Caco-2 (cell line): ENCODE measurements around the gene TCHP. TPM values are rescaled to one million over a fixed set of nuclear protein-coding genes. Genes with fewer than 3 reads are reported as not detected.

Experiments
- BruUV-seq: library from RNA; stranded (reverse); fragments of 400-500 nt; replicated peaks from 2 replicates; lab custom pipeline; 2021; lab: Mats Ljungman, UMichigan
- CTCF ChIA-PET: fragments of 300-600 bp; sonication (Branson Sonifier 250); formaldehyde crosslinking; loops from one replicate; lab custom pipeline; 2022; ENCODE audit warnings: antibody characterized with exemption; lab: Charles Lee
- POLR2A ChIA-PET: fragments of 300-600 bp; sonication (Branson Sonifier 250); formaldehyde crosslinking; loops from one replicate; lab custom pipeline; 2022; ENCODE audit warnings: antibody characterized with exemption; lab: Charles Lee
- DNase-seq, 2 experiments: peaks; one replicate each; pipeline versions ENCODE4 v3.0.0 to v3.0.0-alpha.2; 2020 to 2022
- H3K27me3 ChIP-seq: replicated peaks from 2 replicates; pipeline ENCODE4 v1.6.0; 2011; ENCODE audit warnings: low read length; ENCODE audit not compliant: control insufficient read depth, insufficient read depth
- H3K36me3 ChIP-seq: 2 replicates; pipeline ENCODE4 v1.5.1; 2011; ENCODE audit warnings: low read length; ENCODE audit not compliant: control insufficient read depth, insufficient read depth
- H3K4me1 ChIP-seq: fragments of 250-450 bp; sonication (Bioruptor Pico); 2 replicates; pipeline ENCODE4 v1.5.1; 2020; ENCODE audit warnings: mild to moderate bottlenecking
- H3K4me3 ChIP-seq: 2 replicates; pipeline ENCODE4 v1.5.1; 2011; ENCODE audit warnings: low read depth, mild to moderate bottlenecking, control low read depth, low read length
- H3K9me3 ChIP-seq: fragments of 250-450 bp; sonication (Bioruptor Pico); 2 replicates; pipeline ENCODE4 v1.5.1; 2020; ENCODE audit warnings: mild to moderate bottlenecking, moderate library complexity
- H3K27ac Mint-ChIP-seq: one replicate; pipeline ENCODE4 v1.8.0; 2022; ENCODE audit warnings: mixed read lengths; ENCODE audit not compliant: unreplicated experiment
- H3K27me3 Mint-ChIP-seq: one replicate; pipeline ENCODE4 v1.8.0; 2022; ENCODE audit warnings: mixed read lengths; ENCODE audit not compliant: insufficient read depth, unreplicated experiment
- H3K36me3 Mint-ChIP-seq: one replicate; pipeline ENCODE4 v1.8.0; 2022; ENCODE audit warnings: mild to moderate bottlenecking, mixed read lengths; ENCODE audit not compliant: insufficient read depth, unreplicated experiment
- H3K4me1 Mint-ChIP-seq: one replicate; pipeline ENCODE4 v1.8.0; 2022; ENCODE audit warnings: low read depth, mixed read lengths; ENCODE audit not compliant: unreplicated experiment
- H3K4me3 Mint-ChIP-seq: one replicate; pipeline ENCODE4 v1.8.0; 2022; ENCODE audit warnings: mild to moderate bottlenecking, moderate library complexity, mixed read lengths; ENCODE audit not compliant: unreplicated experiment
- H3K9me3 Mint-ChIP-seq: one replicate; pipeline ENCODE4 v1.8.0; 2022; ENCODE audit warnings: mixed read lengths; ENCODE audit not compliant: unreplicated experiment
- intact Hi-C: fragments of 100-400 bp; cut with micrococcal nuclease; formaldehyde crosslinking; loops from one replicate; pipeline ENCODE4 v1.10.0; 2022; ENCODE audit not compliant: unreplicated experiment
- total RNA-seq: library from RNA; stranded (reverse); gene quantifications from 2 replicates; pipeline ENCODE4 v1.2.3, GENCODE V29; 2022
- TF ChIP-seq, protein P1 (sequence below), 2 experiments: fragments of 200-600 bp in 1 of 2; IDR thresholded peaks; 1 replicate in 1 of 2; 2 replicates in 1 of 2; pipeline versions ENCODE4 v1.5.1 to v1.8.0; 2011 to 2022; ENCODE audit warnings: antibody characterized with exemption in 1 of 2, control low read depth in 1 of 2, inconsistent platforms in 1 of 2, low read depth in 1 of 2, low read length in 1 of 2, mild to moderate bottlenecking in 1 of 2, moderate library complexity in 1 of 2; ENCODE audit not compliant: insufficient read depth in 1 of 2, severe bottlenecking in 1 of 2, unreplicated experiment in 1 of 2

TCHP gene
- total RNA-seq, 1 experiment from 2014 or later, result 17.7 TPM

DNA sequence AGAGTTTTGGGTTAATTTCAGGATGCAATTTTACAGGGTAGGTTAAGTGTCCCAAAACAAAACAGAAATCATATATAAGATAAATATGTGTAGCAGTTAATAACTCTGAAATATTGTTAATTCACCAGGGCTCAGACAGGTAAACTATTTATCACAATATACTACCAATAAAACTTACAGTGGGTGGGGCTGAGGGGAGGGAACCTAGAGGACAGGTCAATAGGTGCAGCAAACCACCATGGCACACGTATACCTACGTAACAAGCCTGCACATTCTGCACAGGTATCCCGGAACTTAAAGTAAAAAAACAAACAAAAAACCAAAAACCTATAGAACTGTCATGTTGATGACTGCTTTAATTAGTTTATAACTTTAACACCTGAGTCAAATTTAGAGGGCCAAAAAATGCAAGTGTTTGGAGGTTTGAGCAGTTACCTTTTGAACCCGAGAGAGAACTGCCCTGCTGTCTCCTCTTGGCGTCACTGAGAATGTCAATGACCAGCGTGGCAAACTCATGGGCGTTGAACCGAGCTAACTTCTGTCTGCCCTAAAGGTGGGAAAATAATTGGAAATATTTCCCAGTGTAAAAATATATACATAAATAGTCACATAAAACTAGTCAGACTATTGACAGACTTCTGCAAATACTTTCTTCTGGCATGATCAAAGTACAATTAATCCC lies 59.5 kb downstream of the TCHP start:
- H3K36me3 Mint-ChIP-seq, result no peaks in the 10 kb centered on the region
- no peaks in the 10 kb centered on the region for H3K27me3 ChIP-seq
- no peaks in the 10 kb centered on the region for H3K4me1 Mint-ChIP-seq
- H3K4me1 ChIP-seq, result no peaks in the 10 kb centered on the region
- no TSS peak for BruUV-seq
- H3K9me3 Mint-ChIP-seq, result no peaks in the 10 kb centered on the region
- DNase-seq, result no peak
- no peak overlapping the region for H3K4me3 ChIP-seq
- H3K27ac Mint-ChIP-seq, result no peak overlapping the region
- H3K4me3 Mint-ChIP-seq, result no peak overlapping the region
- ChIA-PET POLR2A (no interaction called here), CTCF (no interaction called here)
- peaks cover 2% of the 10 kb centered on the region; the same call in 1 of the 2 replicates for H3K36me3 ChIP-seq
- intact Hi-C loops, result no loop called here
- TF ChIP-seq, protein P1, sequence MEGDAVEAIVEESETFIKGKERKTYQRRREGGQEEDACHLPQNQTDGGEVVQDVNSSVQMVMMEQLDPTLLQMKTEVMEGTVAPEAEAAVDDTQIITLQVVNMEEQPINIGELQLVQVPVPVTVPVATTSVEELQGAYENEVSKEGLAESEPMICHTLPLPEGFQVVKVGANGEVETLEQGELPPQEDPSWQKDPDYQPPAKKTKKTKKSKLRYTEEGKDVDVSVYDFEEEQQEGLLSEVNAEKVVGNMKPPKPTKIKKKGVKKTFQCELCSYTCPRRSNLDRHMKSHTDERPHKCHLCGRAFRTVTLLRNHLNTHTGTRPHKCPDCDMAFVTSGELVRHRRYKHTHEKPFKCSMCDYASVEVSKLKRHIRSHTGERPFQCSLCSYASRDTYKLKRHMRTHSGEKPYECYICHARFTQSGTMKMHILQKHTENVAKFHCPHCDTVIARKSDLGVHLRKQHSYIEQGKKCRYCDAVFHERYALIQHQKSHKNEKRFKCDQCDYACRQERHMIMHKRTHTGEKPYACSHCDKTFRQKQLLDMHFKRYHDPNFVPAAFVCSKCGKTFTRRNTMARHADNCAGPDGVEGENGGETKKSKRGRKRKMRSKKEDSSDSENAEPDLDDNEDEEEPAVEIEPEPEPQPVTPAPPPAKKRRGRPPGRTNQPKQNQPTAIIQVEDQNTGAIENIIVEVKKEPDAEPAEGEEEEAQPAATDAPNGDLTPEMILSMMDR (IDR thresholded peaks at IDR 0.05; ENCODE audit: insufficient read depth in 1 of 2, low read depth in 1 of 2, low read length in 1 of 2, severe bottlenecking in 1 of 2, unreplicated experiment in 1 of 2), result no peak
- H3K9me3 ChIP-seq, result no peaks in the 10 kb centered on the region
- H3K27me3 Mint-ChIP-seq, result no peaks in the 10 kb centered on the region

DNA sequence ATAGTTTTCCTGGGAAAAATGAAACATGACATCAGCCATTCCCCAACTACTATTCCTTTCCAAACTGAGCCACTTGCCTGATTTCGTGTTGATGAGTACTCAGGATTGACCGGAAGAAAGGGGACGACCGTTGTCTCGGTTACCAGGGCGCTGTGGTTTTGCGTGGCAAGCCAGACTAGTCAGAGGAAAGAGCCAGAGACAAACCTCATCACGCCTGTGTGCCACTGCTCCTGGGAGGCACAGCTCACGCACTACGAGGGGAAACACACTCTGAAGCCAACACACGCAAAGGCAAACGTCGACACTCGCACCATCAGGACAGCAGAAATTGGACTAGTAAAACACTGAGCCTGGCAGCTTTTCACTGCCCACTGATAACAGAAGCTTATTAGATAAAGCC lies 61.1 kb downstream of the TCHP start:
- H3K36me3 Mint-ChIP-seq, result peaks cover 7% of the 10 kb centered on the region
- no peak overlapping the region for H3K4me3 Mint-ChIP-seq
- POLR2A ChIA-PET, result no interaction called here

DNA sequence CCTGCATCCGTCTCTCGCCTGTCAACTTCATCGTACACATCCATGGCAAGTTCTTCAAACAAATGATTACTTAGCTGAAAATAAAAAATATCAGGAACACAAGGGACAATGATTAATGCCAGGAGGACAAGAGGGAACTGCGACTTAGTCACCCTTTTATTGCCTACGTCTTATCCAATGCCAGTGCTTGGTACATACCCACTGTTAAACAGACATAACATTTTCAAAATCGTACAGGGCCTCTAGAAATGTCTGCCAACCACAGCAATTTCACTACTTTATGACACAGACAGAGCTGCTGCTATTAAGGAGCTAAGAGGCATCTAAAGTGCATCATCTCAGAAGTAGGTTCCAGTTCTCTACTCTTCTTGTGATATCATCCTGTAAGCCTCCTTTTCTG lies 61.5 kb downstream of the TCHP start:
- no peaks in the 10 kb centered on the region for H3K27me3 ChIP-seq
- H3K4me3 Mint-ChIP-seq, result no peak overlapping the region
- no TSS peak for BruUV-seq

More for the DNA sequence above, 61.1 kb downstream of the TCHP start:
- H3K27me3 ChIP-seq, result no peaks in the 10 kb centered on the region
- H3K27ac Mint-ChIP-seq, result no peak overlapping the region
- H3K27me3 Mint-ChIP-seq, result no peaks in the 10 kb centered on the region
- peaks cover 2% of the 10 kb centered on the region; the same call in 1 of the 2 replicates for H3K36me3 ChIP-seq
- no peaks in the 10 kb centered on the region for H3K4me1 ChIP-seq
- intact Hi-C loops, result no loop called here
- CTCF ChIA-PET, result no interaction called here
- no TSS peak for BruUV-seq
- no peak overlapping the region for H3K4me3 ChIP-seq
- TF ChIP-seq, protein P1 (IDR thresholded peaks at IDR 0.05; ENCODE audit: insufficient read depth in 1 of 2, low read depth in 1 of 2, low read length in 1 of 2, severe bottlenecking in 1 of 2, unreplicated experiment in 1 of 2), result no peak
- H3K9me3 Mint-ChIP-seq, result no peaks in the 10 kb centered on the region
- no peaks in the 10 kb centered on the region for H3K9me3 ChIP-seq
- no peak for DNase-seq
- no peaks in the 10 kb centered on the region for H3K4me1 Mint-ChIP-seq

More for the DNA sequence above, 61.5 kb downstream of the TCHP start:
- Mint-ChIP-seq H3K4me1 (no peaks in the 10 kb centered on the region), H3K27me3 (no peaks in the 10 kb centered on the region), H3K9me3 (no peaks in the 10 kb centered on the region), H3K27ac (no peak overlapping the region), H3K36me3 (peaks cover 7% of the 10 kb centered on the region)
- TF ChIP-seq, protein P1 (IDR thresholded peaks at IDR 0.05; ENCODE audit: insufficient read depth in 1 of 2, low read depth in 1 of 2, low read length in 1 of 2, severe bottlenecking in 1 of 2, unreplicated experiment in 1 of 2), result no peak
- ChIA-PET POLR2A (no interaction called here), CTCF (no interaction called here)
- intact Hi-C loops, result no loop called here
- Histone ChIP-seq H3K36me3 (peaks cover 2% of the 10 kb centered on the region; the same call in 1 of the 2 replicates), H3K4me3 (no peak overlapping the region), H3K4me1 (no peaks in the 10 kb centered on the region), H3K9me3 (no peaks in the 10 kb centered on the region)
- DNase-seq, result no peak
